NOMO-1 (cell line): ENCODE measurements around the gene SLC22A6.

ENCODE experiments used
- DNase-seq, 2 experiments: peaks; one replicate each; lab custom pipeline; 2025; ENCODE audit not compliant: unreplicated experiment in 2 of 2; lab: John Stamatoyannopoulos, UW

SLC22A6 gene

GRCh38 chr11:62933285-62933684 is 51.5 kb downstream of the SLC22A6 start:
- no peak for DNase-seq

GRCh38 chr11:62931499-62932278 is 53.1 kb downstream of the SLC22A6 start:
- DNase-seq, result no peak

GRCh38 chr11:62930666-62931065 is 54.1 kb downstream of the SLC22A6 start:
- DNase-seq, result no peak

- DNase-seq, result no peak
These were observed 54.6 kb downstream of the SLC22A6 start for GRCh38 chr11:62930157-62930556.

GRCh38 chr11:62928011-62928410 is 56.8 kb downstream of the SLC22A6 start:
- no peak for DNase-seq

- no peak for DNase-seq
These were observed 57.9 kb downstream of the SLC22A6 start for GRCh38 chr11:62926680-62927455.
